HG03139 (cell line): ENCODE measurements around the gene PRMT9.
A peak's percentile ranks its signal among the peaks of the same experiment; 100 is the strongest.

Experiments used
- ATAC-seq: cut with Tn5 transposase; IDR thresholded peaks from one replicate; pipeline ENCODE4 v1.9.1; 2021; ENCODE audit not compliant: unreplicated experiment

Gene PRMT9

DNA sequence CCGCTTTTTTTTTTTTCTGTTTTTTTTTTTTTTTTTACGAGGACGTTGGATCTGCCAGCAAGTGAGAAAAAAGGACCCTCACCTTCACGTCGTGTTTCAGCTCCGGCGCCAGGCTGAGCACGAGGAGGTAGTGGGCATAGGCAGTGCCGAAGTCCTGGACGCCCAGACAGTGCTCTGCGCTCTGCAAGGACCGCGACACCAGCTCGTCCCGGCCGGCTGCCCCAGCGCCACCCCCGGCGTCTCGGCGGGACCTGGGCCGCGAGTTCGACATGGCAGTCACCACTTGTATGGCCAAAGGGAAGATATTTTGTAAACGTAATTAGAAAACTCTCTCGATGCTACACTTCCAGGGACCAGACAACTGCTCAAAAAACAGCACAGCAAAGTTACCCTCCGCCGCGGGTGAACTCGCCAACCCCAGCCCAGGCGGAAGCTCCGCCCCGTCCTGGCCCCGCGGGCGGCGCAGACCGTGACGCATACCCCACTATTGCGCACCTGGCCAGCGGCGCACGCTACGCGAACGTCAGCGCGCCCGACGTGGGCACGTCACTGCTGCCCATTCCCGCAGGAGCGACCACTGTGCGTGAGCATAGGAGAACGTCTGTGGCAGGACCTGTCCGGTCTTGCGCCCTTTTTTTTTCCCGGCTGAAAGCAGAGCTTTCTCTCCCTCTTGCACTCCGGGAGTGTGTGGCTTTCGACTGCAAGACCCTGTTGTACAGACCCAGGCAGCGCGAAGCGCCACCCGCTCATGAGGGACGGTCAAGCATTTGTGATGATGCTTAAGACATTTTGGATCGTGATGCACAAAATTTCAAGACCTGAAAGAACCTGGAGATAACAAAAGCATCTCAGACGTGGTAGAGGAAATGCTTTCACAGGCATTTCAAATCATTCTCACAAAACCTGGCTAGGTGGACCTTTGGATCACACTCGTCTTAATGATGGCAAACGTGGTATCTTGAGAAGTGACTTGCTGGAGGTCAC, at the start of gene PRMT9:
Gene PRMT9 (minus strand): TSS at position 447 of the 984 bp plus-strand sequence. CDS start 176 bp downstream, at position 271.
- ATAC-seq, result peak; percentile 100

- ATAC-seq, result peak; percentile 29
Measured at GRCh38 chr4:147732518-147733235, 48.7 kb upstream of the PRMT9 start.

GRCh38 chr4:147731580-147732517, 47.9 kb upstream of the PRMT9 start, which contains the start of gene ARHGAP10:
Gene ARHGAP10, plus strand, starts transcription at chr4:147732088. Its CDS starts 214 bp downstream, at chr4:147732302.
- peak; percentile 54 for ATAC-seq

- no peak for ATAC-seq
Measured at GRCh38 chr4:147730333-147730732, 46.4 kb upstream of the PRMT9 start.

GRCh38 chr4:147727476-147728028, 43.6 kb upstream of the PRMT9 start:
- no peak for ATAC-seq

- ATAC-seq, result no peak
Measured at GRCh38 chr4:147725673-147726072, 41.7 kb upstream of the PRMT9 start.

GRCh38 chr4:147724468-147725201, 40.7 kb upstream of the PRMT9 start:
- no peak for ATAC-seq

DNA sequence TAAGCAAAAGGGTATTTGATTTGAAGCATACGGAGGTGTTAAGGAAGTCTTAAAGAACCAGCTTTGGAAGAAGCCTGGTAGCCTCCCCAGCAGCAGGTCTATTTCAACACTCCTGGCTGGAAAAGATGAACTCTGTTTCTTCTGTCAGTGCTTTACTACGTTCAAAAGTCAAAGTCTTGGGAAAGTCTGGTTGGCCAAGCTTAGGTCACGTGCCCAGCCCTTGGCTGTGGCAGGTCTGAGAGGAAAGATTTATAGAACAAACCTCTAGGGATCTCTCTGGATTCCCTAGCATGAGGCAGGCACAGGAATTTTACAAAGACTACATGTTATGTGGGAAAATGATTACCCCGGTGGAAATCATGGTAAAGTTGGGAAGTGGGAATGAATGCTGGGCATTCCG, 39.4 kb upstream of the PRMT9 start:
- no peak for ATAC-seq

DNA sequence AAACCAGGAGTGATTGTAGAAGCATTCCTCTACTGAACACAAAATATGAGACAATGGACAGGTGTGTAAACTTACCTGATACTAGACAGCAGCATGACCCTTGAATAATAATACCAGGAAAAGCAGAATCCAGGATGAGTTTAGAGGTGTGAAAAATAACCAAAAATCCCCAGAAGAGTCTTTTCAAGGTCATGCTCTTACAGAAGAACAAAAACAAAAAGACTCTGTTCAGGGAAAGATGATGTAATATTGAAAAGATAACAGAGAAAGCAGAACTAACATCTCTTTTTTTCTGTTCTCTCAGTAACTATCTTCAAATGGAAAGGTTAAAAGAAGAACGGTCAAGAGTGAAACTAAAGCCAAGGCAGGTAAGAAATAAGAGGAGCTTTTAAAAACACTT, 33.9 kb upstream of the PRMT9 start:
- ATAC-seq, result peak; percentile 80

- ATAC-seq, result no peak
Measured at GRCh38 chr4:147714575-147715401, 30.8 kb upstream of the PRMT9 start.

DNA sequence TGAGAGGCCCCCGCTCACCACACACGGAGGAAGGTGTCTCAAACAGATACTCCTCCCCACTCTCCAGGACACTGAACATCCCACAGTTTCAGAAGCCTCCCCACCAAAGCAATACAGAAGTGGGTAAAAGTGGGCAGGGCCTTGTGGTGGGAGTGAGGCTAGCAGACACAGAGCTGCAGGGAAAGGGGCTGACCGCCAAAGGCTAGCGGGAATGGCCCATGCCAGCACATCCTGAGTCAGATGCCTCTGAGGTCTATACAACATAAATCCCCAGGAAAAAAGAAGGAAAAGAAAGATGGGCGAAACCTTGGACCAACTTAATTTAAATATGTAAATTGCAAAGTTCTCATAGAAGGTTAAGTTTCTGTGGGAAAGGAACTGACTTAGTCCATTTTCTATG, 26.0 kb upstream of the PRMT9 start:
- no peak for ATAC-seq

GRCh38 chr4:147707892-147708672, 24.1 kb upstream of the PRMT9 start:
- ATAC-seq, result peak; percentile 63

- ATAC-seq, result no peak
Measured at GRCh38 chr4:147704846-147705245, 20.9 kb upstream of the PRMT9 start.

DNA sequence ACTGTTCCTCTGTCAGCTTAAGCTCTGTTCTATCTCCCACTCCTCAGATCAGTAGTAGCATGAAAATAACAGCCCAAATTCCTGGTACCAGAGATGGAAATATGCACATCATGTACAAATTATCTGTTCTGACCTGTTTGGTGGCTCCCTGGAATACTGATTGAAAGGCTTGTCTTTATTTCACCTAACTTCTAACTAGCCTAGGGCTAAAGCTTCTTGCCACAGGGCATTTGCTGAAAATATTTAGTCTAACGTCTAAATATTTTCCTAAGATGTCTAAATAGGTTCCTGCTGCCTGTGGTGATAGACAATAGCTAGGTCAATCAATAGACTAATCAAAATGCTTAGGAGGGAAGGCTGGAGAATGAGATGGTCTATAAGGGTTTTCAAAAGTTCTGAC, 12.9 kb upstream of the PRMT9 start:
- ATAC-seq, result no peak

DNA sequence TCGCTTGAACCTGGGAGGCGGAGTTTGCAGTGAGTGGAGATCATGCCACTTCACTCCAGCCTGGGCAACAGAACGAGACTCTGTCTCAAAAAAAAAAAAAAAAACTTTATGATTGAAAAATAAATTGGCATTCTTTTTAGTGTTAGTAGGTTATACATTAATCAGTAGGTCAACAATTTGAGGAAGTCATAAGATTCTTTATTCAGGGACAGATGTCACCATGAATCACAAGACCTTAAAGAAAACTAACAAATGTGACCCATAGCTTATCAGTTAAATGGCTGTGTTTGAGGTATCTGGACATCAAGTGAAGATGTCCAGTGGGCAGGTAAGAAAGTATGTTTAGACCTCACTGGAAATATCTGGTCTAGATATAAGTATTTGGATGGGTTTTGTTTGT, 9.3 kb upstream of the PRMT9 start:
- ATAC-seq, result no peak

GRCh38 chr4:147691820-147692219, 7.9 kb upstream of the PRMT9 start:
- ATAC-seq, result no peak

- no peak for ATAC-seq
Measured at GRCh38 chr4:147689067-147689466, 5.1 kb upstream of the PRMT9 start.

- no peak for ATAC-seq
Measured at GRCh38 chr4:147683188-147683591, 773 bp downstream of the PRMT9 start.
